Activated T-cell treated with anti-CD3 and anti-CD28 coated beads for 24 hours (primary cell): ENCODE measurements around the gene ASB13.
"Not testable (repeated sequence)": the region's sequence is repeated elsewhere in the genome, so short reads cannot be mapped to it uniquely, and the experiment has no call there.

Source experiments
- DNase-seq: peaks from one replicate; pipeline ENCODE4 v3.0.0-alpha.2; 2020; ENCODE audit warnings: low read depth

The ASB13 gene

GRCh38 chr10:5604961-5605360, 61.4 kb downstream of the ASB13 start:
- no peak for DNase-seq

GRCh38 chr10:5604236-5604925, 62.0 kb downstream of the ASB13 start:
- no peak for DNase-seq

- no peak for DNase-seq
These were observed 62.6 kb downstream of the ASB13 start for GRCh38 chr10:5603848-5604170.

- no peak for DNase-seq
These were observed 63.1 kb downstream of the ASB13 start for GRCh38 chr10:5603091-5603847.

- no peak for DNase-seq
These were observed 64.4 kb downstream of the ASB13 start for GRCh38 chr10:5601826-5602495.

- DNase-seq = no peak
These were observed 65.5 kb downstream of the ASB13 start for GRCh38 chr10:5600908-5601307.

GRCh38 chr10:5599613-5600520, 66.5 kb downstream of the ASB13 start:
- DNase-seq = no peak

GRCh38 chr10:5598085-5598690, 68.2 kb downstream of the ASB13 start:
- no peak for DNase-seq

- no peak for DNase-seq
These were observed 69.6 kb downstream of the ASB13 start for GRCh38 chr10:5596611-5597341.

GRCh38 chr10:5595994-5596471, 70.4 kb downstream of the ASB13 start:
- no peak for DNase-seq

GRCh38 chr10:5595591-5595990, 70.8 kb downstream of the ASB13 start:
- no peak for DNase-seq

- no peak for DNase-seq
These were observed 71.3 kb downstream of the ASB13 start for GRCh38 chr10:5595095-5595494.

GRCh38 chr10:5594271-5595049, 71.9 kb downstream of the ASB13 start:
- no peak for DNase-seq

- not testable (repeated sequence) for DNase-seq
These were observed 73.0 kb downstream of the ASB13 start for GRCh38 chr10:5593347-5593746.

GRCh38 chr10:5592070-5592469, 74.3 kb downstream of the ASB13 start:
- DNase-seq = no peak

GRCh38 chr10:5591336-5591824, 75.0 kb downstream of the ASB13 start:
- DNase-seq = no peak

- no peak for DNase-seq
These were observed 75.6 kb downstream of the ASB13 start for GRCh38 chr10:5590816-5591215.

- no peak for DNase-seq
These were observed 76.5 kb downstream of the ASB13 start for GRCh38 chr10:5589661-5590511.
